ENCODE measurements around the gene WFDC1. TPM values are rescaled to one million over a fixed set of nuclear protein-coding genes. Genes with fewer than 3 reads are reported as not detected.

WFDC1 gene
- 0.29 and 2.4 TPM in 2 replicates for total RNA-seq

GRCh38 chr16:84294531-84295142, at the start of gene WFDC1:
Gene WFDC1, plus strand, starts transcription at chr16:84294878. Its CDS starts 94 bp downstream, at chr16:84294972.

GRCh38 chr16:84368308-84368996, 73.8 kb downstream of the WFDC1 start, which contains the start of gene ATP2C2:
Gene ATP2C2, plus strand, starts transcription at chr16:84368538. Its CDS starts 78 bp downstream, at chr16:84368616.

Small RNA genes within 50 kb of the gene (small RNA-seq; reads per million reads assigned to genes)
- not detected for gene RNA5SP433 (ENCODE audit: low replicate concordance)

Other genes starting within 250 kb of the WFDC1 start
- gene MBTPS1, start 177.9 kb upstream of the WFDC1 start, total RNA-seq = 116 and 121 TPM in 2 replicates
- gene HSDL1, start 149.7 kb upstream of the WFDC1 start, total RNA-seq = 15.7 and 15.8 TPM in 2 replicates
- not detected in 2 replicates for gene DNAAF1, start 149.6 kb upstream of the WFDC1 start, total RNA-seq
- gene TAF1C, start 107.8 kb upstream of the WFDC1 start, total RNA-seq = 28.2 and 33.5 TPM in 2 replicates
- not detected in 2 replicates for gene ADAD2, start 103.7 kb upstream of the WFDC1 start, total RNA-seq
- gene KCNG4, start 54.9 kb upstream of the WFDC1 start, total RNA-seq = not detected in 2 replicates
- not detected in 2 replicates for gene ATP2C2, start 73.7 kb downstream of the WFDC1 start, total RNA-seq
- gene MEAK7, start 209.8 kb downstream of the WFDC1 start, total RNA-seq = 40.0 and 49.7 TPM in 2 replicates

Measured in placental pericyte (primary cell).